Activated CD4-positive, alpha-beta T cell treated with anti-CD3 and anti-CD28 coated beads, Interleukin-2, amount 50 U/mL, for 1 hour (primary cell): Measurements from ENCODE around the gene SLC39A10.
"Not testable (repeated sequence)": the region's sequence is repeated elsewhere in the genome, so short reads cannot be mapped to it uniquely, and the experiment has no call there.

Source experiments
- DNase-seq: peaks from one replicate; pipeline ENCODE4 v3.0.0-alpha.2; 2020

SLC39A10 gene

DNA sequence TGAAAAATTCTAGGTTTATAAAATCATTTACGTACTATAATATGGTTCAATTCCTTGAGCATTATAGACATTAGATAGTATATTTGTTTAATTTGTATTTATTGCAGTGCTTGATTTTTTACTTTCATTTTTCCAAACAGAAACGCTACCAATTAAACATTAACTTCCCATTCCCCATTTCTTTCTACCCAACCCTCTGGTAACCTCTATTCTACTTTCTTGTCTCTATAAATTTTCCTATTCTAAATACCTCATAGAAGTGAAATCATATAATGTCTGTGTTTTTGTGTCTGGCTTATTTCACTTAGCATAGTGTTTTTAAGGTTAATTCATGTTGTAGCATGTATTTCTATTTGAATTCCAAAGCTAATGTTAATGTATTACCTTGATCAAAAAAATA lies 11.6 kb upstream of the SLC39A10 start:
- no peak for DNase-seq

DNA sequence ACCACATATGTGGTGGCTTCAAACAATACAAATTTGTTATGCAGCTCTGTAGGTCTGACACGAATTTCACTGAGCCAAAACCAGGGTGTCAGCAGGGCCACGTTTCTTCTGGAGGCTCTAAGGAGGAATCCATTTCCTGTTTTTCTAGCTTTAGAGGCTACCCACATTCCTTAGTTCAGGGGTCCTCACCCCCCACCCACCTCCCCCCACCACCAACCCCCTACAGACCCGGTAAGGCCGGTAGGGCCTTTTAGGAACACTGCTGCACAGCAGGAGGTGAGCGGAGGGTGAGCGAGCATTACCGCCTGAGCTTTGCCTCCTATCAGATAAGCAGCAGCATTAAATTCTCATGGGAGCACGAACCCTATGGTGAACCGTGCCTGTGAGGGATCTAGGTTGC lies 10.6 kb upstream of the SLC39A10 start:
- DNase-seq, result no peak

DNA sequence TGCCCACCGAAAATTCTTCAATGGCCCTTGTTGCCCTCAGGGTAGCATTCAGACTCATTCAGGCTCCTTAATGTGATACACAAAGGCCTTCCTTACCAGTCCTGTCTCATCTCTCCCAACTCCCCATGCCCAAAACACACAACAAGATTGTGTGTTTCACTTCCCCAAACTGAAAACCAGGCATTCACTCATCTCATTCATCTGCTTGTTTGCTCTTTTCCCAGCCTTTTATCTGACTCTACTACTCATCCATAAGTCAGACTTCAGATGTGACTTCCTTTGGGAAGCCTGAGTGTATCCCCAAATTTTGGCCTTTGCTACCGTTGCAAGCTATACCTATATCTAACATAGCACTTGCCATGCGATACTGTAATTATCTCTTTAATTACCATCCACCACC lies 9.7 kb upstream of the SLC39A10 start:
- no peak for DNase-seq

DNA sequence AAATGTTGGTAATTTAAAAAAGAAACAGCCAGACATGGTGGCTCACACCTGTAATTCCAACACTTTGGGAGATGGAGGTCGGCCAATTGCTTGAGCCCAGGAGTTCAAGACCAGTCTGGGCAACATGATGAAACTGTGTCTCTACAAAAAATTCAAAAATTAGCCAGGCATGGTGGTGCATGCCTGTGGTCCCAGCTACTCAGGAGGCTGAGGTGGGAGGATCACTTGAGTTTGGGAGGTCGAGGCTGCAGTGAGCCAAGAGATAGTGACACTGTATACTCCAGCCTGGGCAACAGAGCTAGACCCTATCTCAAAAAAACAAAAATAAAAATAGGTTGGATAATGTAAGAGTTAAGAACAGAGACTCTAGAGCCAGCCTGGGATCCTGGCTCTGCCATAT lies 8.7 kb upstream of the SLC39A10 start:
- DNase-seq, result not testable (repeated sequence)

DNA sequence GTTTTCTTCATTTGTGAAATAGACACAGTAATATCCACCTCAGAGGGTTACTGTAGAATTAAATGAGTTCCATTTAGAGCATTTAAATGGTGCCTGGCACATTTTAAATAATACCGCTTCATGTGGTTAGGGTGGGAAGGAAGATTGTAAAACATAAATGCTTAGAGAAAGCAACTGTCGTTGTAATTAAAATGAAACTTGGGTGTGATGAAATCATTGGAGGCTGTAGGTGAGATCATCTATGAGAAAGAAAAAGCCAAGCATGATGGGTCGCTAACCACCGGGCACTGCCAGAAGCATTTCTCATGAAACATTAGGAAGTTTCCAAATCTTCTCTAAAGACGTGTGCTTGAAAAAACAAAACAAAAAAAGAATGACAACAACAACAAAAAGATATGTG lies 8.2 kb upstream of the SLC39A10 start:
- no peak for DNase-seq

DNA sequence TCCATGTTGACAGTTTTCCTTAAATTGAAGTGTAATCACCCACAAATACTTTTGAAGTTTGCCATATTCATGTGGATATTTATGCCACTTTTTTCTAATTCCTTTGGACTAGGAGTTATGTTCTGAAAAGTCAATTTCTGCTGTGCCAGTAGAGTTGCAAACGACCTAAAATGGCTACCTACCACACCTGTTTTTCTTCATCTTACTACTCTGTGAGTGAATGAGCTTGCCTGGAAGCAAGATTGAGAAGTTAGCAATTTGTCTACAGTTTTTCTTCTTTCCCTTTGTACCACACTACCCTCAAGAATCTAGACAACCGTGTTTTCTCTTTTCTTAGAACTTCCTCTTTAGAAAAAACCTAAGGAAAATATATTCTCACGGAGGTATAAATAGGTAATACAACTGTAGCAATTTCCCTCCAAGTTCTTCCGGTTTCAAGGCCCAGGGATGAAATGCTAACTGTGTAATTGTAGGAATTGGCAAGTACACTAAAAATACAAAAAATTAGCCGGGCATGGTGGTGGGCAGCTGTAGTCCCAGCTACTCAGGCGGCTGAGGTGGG lies 7.3 kb upstream of the SLC39A10 start:
- DNase-seq, result no peak

DNA sequence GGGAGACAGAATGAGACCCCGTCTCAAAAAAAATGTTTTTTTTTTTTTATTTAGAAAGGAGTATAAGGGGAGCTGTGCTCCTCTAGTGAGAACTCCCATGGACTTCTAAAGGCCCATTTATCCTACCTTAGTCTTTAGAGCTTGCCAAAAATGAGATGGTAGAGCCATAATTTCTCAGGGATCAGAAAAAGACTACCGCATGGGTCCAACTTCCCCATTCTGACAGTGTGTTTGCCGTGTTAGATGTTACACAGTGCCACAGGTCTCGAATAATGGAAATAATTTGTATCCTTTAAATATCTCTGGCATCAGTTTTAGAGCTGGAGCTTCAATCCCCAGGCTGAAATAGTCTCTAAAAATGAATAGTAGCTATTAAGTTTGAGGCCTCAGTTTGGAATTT lies 6.0 kb upstream of the SLC39A10 start:
- DNase-seq, result no peak

DNA sequence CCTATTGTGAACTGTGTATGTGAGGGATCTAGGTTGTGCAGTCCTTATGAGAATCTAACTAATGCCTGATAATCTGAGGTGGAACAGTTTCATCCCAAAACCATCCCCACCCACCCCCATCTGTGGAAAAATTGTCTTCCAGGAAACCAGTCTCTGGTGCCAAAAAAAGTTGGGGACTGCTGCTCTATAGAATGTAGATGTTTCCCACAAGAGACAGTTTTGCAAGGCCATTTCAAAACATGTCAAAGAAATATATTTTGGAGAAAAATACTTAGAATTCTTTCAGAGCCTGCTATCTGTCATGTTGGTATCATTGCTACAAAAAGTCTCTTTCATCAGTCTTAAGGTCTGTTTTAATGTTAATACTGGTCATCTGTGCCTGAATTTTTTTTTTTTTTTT lies 4.1 kb upstream of the SLC39A10 start:
- DNase-seq, result no peak

DNA sequence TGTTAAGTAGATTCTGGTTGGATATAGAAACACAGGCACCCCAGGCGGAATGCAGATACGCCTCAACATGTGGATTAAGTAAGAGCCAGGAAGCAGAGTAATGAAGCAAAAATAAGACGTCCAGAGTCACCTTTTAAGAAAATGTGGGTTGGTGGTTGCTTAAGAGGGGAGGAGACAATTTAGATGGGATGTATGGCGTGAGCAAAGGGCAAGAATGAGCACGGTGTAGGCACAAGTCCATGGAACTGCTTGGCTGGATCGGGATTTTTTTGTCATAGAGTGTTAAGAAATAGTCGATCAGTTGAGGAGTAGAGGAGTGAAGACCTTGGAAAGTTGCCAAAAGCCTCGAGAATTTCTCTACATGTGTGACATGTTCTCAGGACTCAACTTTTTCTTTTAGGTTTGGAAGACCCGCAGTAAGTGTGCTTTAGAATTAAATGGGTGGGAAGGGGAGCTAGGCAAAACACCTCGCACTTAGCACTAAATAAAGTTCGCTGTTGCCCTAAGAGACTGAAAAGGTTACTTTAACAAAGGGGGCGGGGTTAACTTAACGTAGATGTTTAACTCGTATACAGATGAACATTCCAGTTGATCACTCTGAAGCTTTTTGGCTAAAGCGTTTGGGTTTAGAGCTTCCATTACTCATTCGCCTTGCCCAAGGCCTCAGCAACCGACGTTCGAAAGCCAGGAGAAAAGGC lies 716 bp upstream of the SLC39A10 start:
- no peak for DNase-seq

DNA sequence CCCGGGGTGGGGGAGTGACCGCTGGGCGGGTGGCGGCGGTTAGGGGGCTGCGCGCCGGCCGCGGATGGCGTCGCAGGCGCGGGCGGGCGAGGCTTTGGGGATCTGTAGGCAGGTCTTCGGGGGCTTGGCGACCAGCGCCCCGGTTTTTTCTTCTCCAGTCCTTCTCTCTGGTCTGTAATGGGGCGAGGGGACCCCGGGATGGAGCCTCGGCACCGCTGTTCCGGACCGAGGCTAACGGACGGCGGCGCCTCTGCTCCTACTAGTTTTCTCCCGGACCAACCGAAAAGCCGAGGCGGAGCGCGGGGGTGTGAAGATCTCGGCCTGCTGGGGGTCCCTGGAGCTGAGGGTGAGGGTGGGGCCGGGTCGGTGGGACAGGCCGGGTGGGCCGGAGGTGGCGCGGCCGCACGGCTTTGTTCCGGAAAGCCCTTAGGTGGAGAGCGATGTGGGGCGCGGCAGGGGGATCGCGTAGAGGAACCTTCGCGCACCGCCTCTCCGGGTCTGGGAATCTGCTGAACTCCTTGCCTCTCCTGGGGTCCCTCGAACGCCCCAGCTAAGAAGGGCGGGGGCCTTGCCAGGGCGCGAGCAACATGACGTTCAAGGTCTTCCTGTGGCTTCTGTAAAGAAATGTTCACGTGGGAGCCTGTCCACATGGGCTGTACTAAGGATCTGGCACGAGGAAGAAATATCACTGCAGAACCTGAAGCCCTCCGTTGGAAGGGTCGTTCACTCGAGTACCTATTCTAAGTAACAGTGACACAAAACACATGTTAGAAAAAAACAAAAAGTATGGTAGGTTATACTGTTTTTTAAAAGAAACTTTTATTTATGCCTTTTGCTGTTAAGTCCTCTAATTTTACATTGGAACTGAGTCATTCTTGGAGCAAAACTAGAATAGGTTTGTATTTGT lies 861 bp downstream of the SLC39A10 start:
- peak; percentile 56 for DNase-seq

DNA sequence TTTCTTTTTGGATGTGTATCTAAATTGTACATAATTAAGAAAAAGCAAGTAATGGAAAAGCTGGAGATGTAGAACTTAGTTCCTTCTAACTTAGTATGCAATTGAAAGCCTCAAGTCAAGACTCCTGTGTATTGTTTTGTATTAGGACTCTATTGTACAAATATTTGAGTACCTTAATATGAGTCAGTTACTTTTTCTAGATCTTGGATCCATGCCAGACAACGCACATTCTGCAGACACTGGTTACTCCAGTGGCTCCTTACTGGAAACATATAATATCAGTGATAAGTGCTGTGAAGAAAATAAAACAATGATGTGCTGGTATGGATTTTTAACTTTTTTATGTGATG lies 1.5 kb downstream of the SLC39A10 start:
- peak; percentile 11 for DNase-seq

DNA sequence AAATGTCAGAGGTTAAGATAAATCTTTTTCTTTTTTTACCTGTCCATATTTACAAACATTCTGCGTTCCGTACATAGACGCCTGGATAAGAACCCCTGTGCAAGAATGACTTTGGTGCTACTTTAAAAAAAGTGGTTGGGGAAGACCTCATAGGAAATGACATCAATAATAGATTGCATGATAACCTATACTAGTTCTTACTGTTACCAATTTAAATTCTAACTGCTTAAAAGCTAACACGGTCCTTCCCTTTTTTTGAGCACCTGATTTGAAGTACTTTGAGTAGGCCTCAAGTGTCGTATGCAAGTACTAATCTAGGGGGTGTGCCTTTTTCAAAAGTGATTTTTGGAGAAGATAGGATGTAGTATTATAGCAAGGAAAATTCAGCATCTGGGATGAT lies 2.1 kb downstream of the SLC39A10 start:
- no peak for DNase-seq

DNA sequence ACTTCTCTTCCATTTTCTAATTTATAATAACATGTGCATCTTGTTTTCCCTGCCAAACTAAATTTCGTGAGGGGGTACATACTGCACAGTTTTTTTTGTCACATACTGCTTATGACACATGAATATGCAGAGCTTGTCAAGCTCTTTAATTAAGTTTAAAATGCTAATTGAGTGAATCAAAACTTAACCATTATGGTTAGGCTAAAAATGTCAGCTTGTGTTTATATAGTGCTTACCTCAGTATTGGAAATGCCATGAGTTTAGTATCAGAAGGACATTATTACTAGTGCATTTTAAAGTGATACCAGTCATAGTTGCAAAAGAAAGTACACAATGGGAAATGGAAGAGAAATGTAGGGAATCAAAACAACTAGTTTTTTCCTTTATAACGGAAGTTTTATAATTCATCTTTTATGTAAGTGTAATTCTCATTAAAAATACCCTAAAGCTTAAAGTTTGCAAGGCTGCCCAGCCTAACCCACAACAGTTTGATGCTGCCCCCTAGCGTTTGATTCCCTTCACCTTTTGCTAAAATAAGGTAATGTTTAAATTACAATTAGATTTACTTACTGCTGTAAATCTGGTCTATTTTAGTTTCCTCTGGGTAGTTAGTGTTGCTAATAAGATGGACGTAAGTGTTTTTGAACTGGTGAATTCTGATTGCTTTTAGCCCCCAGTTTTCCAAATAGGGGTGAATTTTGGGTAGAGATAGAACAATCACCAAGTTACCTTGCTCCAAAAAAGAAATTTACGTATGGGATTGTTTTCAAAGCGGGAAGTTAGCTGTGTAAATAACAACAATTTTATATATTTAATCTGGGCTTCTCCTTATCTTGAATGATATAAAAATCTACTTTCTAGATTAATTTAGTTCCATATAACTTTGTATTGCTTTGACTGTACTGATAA lies 3.2 kb downstream of the SLC39A10 start:
- peak; percentile 80 for DNase-seq

DNA sequence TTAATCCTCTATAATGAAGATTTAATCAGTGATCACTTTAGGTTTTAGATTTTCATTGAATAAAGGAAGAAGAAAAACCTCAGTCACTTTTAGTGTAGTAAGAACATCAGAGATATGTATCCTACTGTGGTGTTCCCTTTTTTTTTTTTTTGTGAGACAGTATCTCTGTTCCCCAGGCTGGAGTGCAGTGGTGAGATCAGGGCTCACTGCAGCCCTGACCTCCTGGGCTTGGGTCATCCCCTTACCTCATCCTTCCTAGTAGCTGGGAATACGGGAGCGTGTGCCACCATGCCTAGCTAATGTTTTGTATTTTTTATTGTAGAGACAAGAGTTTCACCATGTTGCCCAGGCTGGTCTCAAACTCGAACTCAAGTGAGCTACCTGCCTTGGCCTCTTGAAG lies 5.1 kb downstream of the SLC39A10 start:
- DNase-seq, result no peak

DNA sequence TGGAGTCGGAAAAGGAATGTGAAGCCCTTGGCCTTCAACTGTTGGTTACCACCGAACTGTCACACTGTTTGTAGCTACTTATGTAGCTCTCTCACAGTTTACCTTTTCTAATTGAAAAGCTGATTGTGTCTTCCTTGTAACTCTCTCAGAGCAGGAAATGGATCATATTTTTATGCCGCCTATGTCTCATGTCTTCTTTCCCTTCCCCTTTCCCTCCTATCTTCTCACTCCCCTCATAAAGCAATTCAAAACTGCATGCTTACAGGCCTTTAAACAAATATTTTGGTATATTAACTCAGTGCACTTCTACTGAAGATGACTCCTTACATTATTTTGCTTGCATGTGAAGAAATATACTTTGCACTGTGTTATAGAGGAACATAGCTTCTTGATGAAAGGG lies 6.0 kb downstream of the SLC39A10 start:
- DNase-seq, result no peak

DNA sequence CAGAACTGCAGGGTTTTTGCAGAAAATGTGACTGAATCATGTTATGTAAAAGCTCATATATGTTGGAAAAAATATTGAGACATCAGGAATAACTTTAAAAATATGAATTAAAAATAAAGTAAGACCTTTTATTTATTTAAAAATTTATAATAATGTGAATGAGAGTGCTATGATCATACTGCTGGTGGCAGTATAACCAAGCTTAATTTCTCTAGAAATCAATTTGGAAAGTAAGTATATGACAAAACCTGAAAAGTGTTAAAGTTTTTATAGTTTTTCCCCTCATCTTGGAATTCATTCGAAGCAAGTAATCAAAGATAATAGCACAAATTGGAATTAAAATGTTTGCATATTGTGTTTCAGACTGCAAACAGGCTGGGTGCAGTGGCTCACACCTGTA lies 7.5 kb downstream of the SLC39A10 start:
- DNase-seq, result no peak

DNA sequence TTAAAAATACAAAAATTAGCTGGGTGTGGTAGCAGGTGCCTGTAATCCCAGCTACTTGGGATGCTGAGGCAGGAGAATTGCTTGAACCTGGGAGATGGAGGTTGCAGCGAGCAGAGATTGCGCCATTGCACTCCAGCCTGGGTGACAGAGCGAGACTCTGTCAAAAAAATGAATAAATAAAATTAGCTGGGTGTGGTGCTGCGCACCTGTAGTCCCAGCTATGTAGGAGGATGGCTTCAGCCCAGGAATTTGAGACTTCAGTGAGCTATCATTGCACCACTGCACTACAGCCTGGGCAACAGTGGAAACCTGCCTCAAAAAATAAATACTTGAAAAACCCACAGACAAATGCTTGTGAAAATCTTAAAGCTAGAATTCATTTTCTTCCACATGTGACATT lies 8.1 kb downstream of the SLC39A10 start:
- not testable (repeated sequence) for DNase-seq

DNA sequence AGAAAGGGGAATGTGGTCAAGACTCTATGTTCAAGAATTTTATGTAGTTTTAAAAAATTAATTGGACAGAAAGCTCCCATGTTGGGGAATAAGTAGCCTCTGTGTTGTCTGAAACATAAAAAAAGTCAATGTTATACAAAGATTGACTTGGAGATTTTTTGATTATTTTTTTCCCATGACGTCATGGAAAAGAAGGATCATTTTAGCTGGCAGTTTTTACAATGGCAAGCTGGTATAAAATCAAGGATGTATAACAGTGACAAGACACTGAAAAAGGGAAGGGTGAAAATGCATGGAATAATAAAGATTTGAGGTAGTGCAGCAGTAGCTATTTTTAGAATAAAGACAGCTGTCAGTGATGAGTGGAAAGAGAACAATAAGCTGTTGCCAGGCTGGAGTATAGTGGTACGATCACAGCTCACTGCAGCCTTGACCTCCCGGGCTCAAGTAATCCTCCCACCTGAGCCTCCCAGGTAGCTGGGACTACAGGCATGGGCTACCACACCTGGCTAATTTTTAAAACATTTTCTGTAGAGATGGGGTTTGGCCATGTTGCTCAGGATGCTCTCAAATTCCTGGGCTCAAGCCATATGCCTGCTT lies 9.2 kb downstream of the SLC39A10 start:
- no peak for DNase-seq

DNA sequence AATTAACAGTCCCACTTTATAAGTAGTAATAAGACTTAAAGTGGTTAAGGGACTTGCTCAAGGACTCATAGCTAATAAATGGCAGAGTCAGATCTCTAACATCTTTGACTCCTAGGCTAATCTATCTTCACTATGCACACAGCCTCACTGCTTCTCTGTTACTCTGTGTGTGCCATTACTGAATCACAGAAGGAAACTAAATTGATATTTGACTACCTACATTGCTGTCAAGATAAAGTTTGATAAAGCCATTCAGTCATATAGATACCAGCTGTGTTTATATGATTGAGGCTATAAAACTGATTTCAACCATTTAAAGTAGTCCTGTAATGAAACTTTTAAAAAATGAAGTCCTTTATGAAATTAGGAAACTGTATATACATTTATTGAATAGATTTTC lies 10.9 kb downstream of the SLC39A10 start:
- DNase-seq, result no peak

DNA sequence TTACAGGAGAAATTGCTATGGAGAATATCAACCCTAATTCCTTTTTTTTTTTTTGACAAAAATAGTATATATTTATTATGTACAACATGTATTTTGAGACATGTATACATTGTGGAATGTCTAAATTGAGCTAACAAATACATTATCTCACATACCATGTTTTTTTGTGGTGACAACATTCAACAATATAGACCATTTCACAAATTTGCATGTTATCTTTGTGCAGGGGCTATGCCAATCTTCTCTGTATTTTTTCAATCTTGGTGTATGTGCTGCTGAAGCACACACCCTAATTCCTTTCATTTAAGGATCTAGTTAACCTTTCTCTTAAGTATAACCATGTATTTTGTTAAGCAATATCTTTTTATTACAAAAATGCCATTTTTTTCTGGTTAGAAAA lies 13.2 kb downstream of the SLC39A10 start:
- no peak for DNase-seq

DNA sequence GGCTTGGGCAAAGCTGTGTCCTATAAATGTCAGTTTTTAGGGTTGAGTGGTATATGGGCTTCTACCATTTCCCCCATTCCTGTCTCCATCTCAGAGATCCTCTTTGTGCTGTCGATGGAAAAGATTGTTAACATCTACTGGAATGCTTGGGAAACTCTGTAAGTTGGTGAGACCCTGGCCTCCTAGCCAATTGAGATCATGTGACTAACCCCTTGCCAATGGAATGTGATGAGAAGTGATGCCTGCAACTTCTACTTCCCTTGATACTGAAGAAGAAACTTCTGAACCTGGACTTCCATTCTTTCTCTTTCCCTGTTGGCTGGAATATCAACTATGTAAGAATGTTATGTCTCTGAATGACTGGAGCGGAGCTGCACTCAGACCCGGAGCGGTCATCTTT lies 14.5 kb downstream of the SLC39A10 start:
- DNase-seq, result no peak

DNA sequence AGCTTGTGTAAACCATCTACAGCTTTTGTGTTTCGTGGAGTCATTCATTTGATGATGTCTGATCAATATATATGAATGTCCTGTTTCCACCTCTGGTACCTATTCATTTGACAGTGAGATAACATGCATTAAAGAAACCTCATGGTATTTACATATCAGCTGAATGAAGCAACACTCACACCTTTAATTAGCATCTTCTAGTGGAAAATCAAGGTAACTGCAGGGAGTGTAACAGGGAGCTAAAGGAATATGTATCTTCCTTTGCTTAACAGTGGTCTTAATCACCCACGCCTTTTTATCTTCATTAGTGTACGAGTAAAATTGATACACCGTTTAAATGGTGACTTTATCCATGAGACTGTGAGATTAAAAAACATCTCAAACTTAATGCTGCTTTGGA lies 15.6 kb downstream of the SLC39A10 start:
- no peak for DNase-seq
